Thyroid gland (tissue), 4 donors: ENCODE data around the gene TMPRSS11D. TPM values are rescaled to one million over a fixed set of nuclear protein-coding genes. Genes with fewer than 3 reads are reported as not detected.

Source experiments
- DNase-seq, 2 donors: peaks; one replicate each; pipeline ENCODE4 v3.0.0-alpha.2; 2019
- H3K27ac ChIP-seq, 3 donors: fragments of 200-600 bp; sonication (generic); 1 replicate in 2 of 3; 2 replicates in 1 of 3; pipeline ENCODE4 v1.5.1; 2016 to 2019; ENCODE audit warnings: mild to moderate bottlenecking in 1 of 3, moderate library complexity in 1 of 3
- H3K27me3 ChIP-seq: fragments of 200-600 bp; sonication (generic); one replicate; pipeline ENCODE4 v1.5.1; 2019
- H3K36me3 ChIP-seq, 2 donors: fragments of 200-600 bp; sonication (generic); one replicate each; pipeline ENCODE4 v1.5.1; 2016 to 2019
- H3K4me1 ChIP-seq, 2 donors: fragments of 200-600 bp; sonication (generic); one replicate each; pipeline ENCODE4 v1.5.1; 2017 to 2019
- H3K4me3 ChIP-seq, 3 donors: fragments of 200-600 bp; sonication (generic); replicated peaks in 1 of 3; 1 replicate in 2 of 3; 2 replicates in 1 of 3; pipeline ENCODE4 v1.5.1; 2016; ENCODE audit warnings: mild to moderate bottlenecking in 1 of 3
- H3K9me3 ChIP-seq: fragments of 200-600 bp; sonication (generic); one replicate; pipeline ENCODE4 v1.5.1; 2017
- CTCF ChIP-seq, 6 experiments: fragments of 200-600 bp in 3 of 6; fragments of 450-650 bp in 3 of 6; sonication (generic) in 3 of 6; IDR thresholded peaks; one replicate each; pipeline ENCODE4 v1.5.1; 2016 to 2019; ENCODE audit warnings: antibody characterized with exemption in 6 of 6, mild to moderate bottlenecking in 2 of 6, inconsistent platforms in 1 of 6, moderate library complexity in 1 of 6
- POLR2A ChIP-seq, 2 donors: fragments of 450-650 bp; IDR thresholded peaks; one replicate each; pipeline ENCODE4 v1.6.1; 2017; ENCODE audit warnings: antibody characterized with exemption in 2 of 2, mild to moderate bottlenecking in 2 of 2, moderate library complexity in 1 of 2
- WGBS, 2 donors: methylation state at CpG; one replicate each; pipeline ENCODE4 v1.1.5; 2017; 5-methylcytosine and 5-hydroxymethylcytosine counted together
- intact Hi-C: fragments of 100-400 bp; cut with DNase I; formaldehyde crosslinking; loops from one replicate; pipeline ENCODE4 v1.15.1; 2023
- total RNA-seq, 4 donors: library from RNA; depleted of rRNA; stranded (reverse); fragments of >200 nt; gene quantifications; one replicate each; pipeline ENCODE4 v1.2.3, GENCODE V29; 2016

TMPRSS11D gene
- total RNA-seq, 4 donors from 2014 or later, result not detected

GRCh38 chr4:67927251-67927650 is 43.4 kb upstream of the TMPRSS11D start:
- TF ChIP-seq POLR2A (IDR thresholded peaks at IDR 0.05) (no peak), CTCF (IDR thresholded peaks at IDR 0.05) (no peak)
- no peaks in the 10 kb centered on the region for H3K27me3 ChIP-seq
- no peak for DNase-seq
- no peak overlapping the region for H3K27ac ChIP-seq
- H3K9me3 ChIP-seq, result no peaks in the 10 kb centered on the region
- H3K4me3 ChIP-seq, result no peak overlapping the region
- WGBS, 2 donors, result 83 to 90% methylated on average over 1 to 3 of the region's 3 CpGs
- H3K4me1 ChIP-seq, result no peaks in the 10 kb centered on the region
- intact Hi-C loops, result no loop called here
- H3K36me3 ChIP-seq, result no peaks in the 10 kb centered on the region

- intact Hi-C loops, result no loop called here
- DNase-seq, result no peak
These were observed 42.7 kb upstream of the TMPRSS11D start for GRCh38 chr4:67926485-67926884.

GRCh38 chr4:67922697-67923096 is 38.9 kb upstream of the TMPRSS11D start:
- Histone ChIP-seq H3K27ac (no peak overlapping the region), H3K27me3 (no peaks in the 10 kb centered on the region), H3K4me3 (no peak overlapping the region), H3K9me3 (no peaks in the 10 kb centered on the region), H3K36me3 (no peaks in the 10 kb centered on the region), H3K4me1 (no peaks in the 10 kb centered on the region)
- intact Hi-C loops, result no loop called here
- no peak for DNase-seq
- no peak for TF ChIP-seq POLR2A (IDR thresholded peaks at IDR 0.05)
- TF ChIP-seq CTCF (IDR thresholded peaks at IDR 0.05), result no peak
- WGBS, 2 donors, result 64 to 79% methylated on average over 4 of the region's 4 CpGs

More at GRCh38 chr4:67926485-67926884, 42.7 kb upstream of the TMPRSS11D start:
- no peak overlapping the region for H3K27ac ChIP-seq
- H3K36me3 ChIP-seq, result no peaks in the 10 kb centered on the region
- no peak for TF ChIP-seq CTCF (IDR thresholded peaks at IDR 0.05)
- TF ChIP-seq POLR2A (IDR thresholded peaks at IDR 0.05), result no peak
- WGBS, 2 donors, result 92 to 97% methylated on average over 6 to 7 of the region's 7 CpGs
- no peaks in the 10 kb centered on the region for H3K4me1 ChIP-seq
- H3K27me3 ChIP-seq, result no peaks in the 10 kb centered on the region
- no peaks in the 10 kb centered on the region for H3K9me3 ChIP-seq
- H3K4me3 ChIP-seq, result no peak overlapping the region

- H3K9me3 ChIP-seq, result no peaks in the 10 kb centered on the region
- no peak for DNase-seq
- TF ChIP-seq CTCF (IDR thresholded peaks at IDR 0.05), result no peak
- no peak for TF ChIP-seq POLR2A (IDR thresholded peaks at IDR 0.05)
- H3K27me3 ChIP-seq, result no peaks in the 10 kb centered on the region
- H3K27ac ChIP-seq, result no peak overlapping the region
- H3K4me1 ChIP-seq, result no peaks in the 10 kb centered on the region
- intact Hi-C loops, result no loop called here
- no peak overlapping the region for H3K4me3 ChIP-seq
- no peaks in the 10 kb centered on the region for H3K36me3 ChIP-seq
These were observed 34.6 kb upstream of the TMPRSS11D start for GRCh38 chr4:67918428-67918827.

GRCh38 chr4:67915400-67915966 is 31.7 kb upstream of the TMPRSS11D start:
- Histone ChIP-seq H3K36me3 (no peaks in the 10 kb centered on the region), H3K4me1 (no peaks in the 10 kb centered on the region), H3K4me3 (no peak overlapping the region), H3K27ac (no peak overlapping the region), H3K9me3 (no peaks in the 10 kb centered on the region), H3K27me3 (no peaks in the 10 kb centered on the region)
- 85 to 88% methylated on average over 5 of the region's 5 CpGs for WGBS, 2 donors
- no peak for TF ChIP-seq POLR2A (IDR thresholded peaks at IDR 0.05)
- no peak for TF ChIP-seq CTCF (IDR thresholded peaks at IDR 0.05)
- no peak for DNase-seq
- intact Hi-C loops, result no loop called here
